Vagina (tissue), 2 donors: ENCODE results near the gene MDC1. TPM values are rescaled to one million over a fixed set of nuclear protein-coding genes. Genes with fewer than 3 reads are reported as not detected.
A peak's percentile ranks its signal among the peaks of the same experiment; 100 is the strongest.
"Not testable (repeated sequence)": the region's sequence is repeated elsewhere in the genome, so short reads cannot be mapped to it uniquely, and the experiment has no call there.

Experiments
- DNase-seq, 2 donors: peaks; one replicate each; pipeline ENCODE4 v3.0.0-alpha.2; 2017; ENCODE audit errors: extremely low spot score in 2 of 2
- H3K27ac ChIP-seq: fragments of 200-600 bp; sonication (generic); one replicate; pipeline ENCODE4 v1.5.1; 2019
- H3K27me3 ChIP-seq: fragments of 200-600 bp; sonication (generic); one replicate; pipeline ENCODE4 v1.5.1; 2019
- H3K36me3 ChIP-seq, 2 donors: fragments of 200-600 bp; sonication (generic); one replicate each; pipeline ENCODE4 v1.5.1; 2017 to 2019
- H3K4me1 ChIP-seq: fragments of 200-600 bp; sonication (generic); one replicate; pipeline ENCODE4 v1.5.1; 2019
- H3K4me3 ChIP-seq, 2 donors: fragments of 200-600 bp; sonication (generic); 1 replicate in 1 of 2; 2 replicates in 1 of 2; pipeline ENCODE4 v1.5.1; 2016 to 2019
- H3K9me3 ChIP-seq: fragments of 200-600 bp; sonication (generic); one replicate; pipeline ENCODE4 v1.5.1; 2019
- CTCF ChIP-seq, 3 experiments: fragments of 450-650 bp in 2 of 3; fragments of 200-600 bp in 1 of 3; sonication (generic) in 1 of 3; IDR thresholded peaks; one replicate each; pipeline ENCODE4 v1.5.1; 2017 to 2019; ENCODE audit warnings: antibody characterized with exemption in 3 of 3, mild to moderate bottlenecking in 2 of 3, moderate library complexity in 2 of 3
- POLR2A ChIP-seq, 2 donors: fragments of 450-650 bp; IDR thresholded peaks; one replicate each; pipeline ENCODE4 v1.6.1; 2017; ENCODE audit warnings: antibody characterized with exemption in 2 of 2, mild to moderate bottlenecking in 2 of 2, moderate library complexity in 2 of 2
- POLR2AphosphoS5 ChIP-seq, 2 donors: sonication (generic); formaldehyde crosslinking; IDR thresholded peaks; one replicate each; pipeline ENCODE4 v1.9.0; 2017; ENCODE audit warnings: antibody characterized with exemption in 2 of 2, mild to moderate bottlenecking in 2 of 2, low read depth in 1 of 2; ENCODE audit not compliant: insufficient read depth in 1 of 2
- intact Hi-C: fragments of 100-400 bp; cut with DNase I; formaldehyde crosslinking; loops from one replicate; pipeline ENCODE4 v1.15.1; 2023
- total RNA-seq: library from RNA; depleted of rRNA; stranded (reverse); fragments of >200 nt; gene quantifications from one replicate; pipeline ENCODE4 v1.2.3, GENCODE V29; 2016

Gene MDC1
- total RNA-seq, 1 donor from 2014 or later = 12.3 TPM

- DNase-seq = peak in 1 of 2 donors; percentile 95
- no peaks in the 10 kb centered on the region for H3K9me3 ChIP-seq
- TF ChIP-seq POLR2A (IDR thresholded peaks at IDR 0.05) = no peak
- peak; percentile 87 to 100 for TF ChIP-seq POLR2AphosphoS5 (IDR thresholded peaks at IDR 0.05; ENCODE audit: insufficient read depth in 1 of 2, low read depth in 1 of 2)
- TF ChIP-seq CTCF (IDR thresholded peaks at IDR 0.05) = peak; percentile 78 to 86 (median 84)
- H3K27me3 ChIP-seq = no peaks in the 10 kb centered on the region
- H3K36me3 ChIP-seq = peaks cover 0 to 50% of the 10 kb centered on the region in 2 donors
- H3K4me1 ChIP-seq = peaks cover 20% of the 10 kb centered on the region
- intact Hi-C loops = no loop called here
- peak within 1 kb of the TSS; percentile 75 for H3K27ac ChIP-seq
- H3K4me3 ChIP-seq = peak within 1 kb of the TSS; percentile 77 to 80
Measured at GRCh38 chr6:30672445-30673253, 44.4 kb downstream of the MDC1 start, which contains the start of gene DHX16. TSS of gene DHX16 (minus strand) at chr6:30673006. CDS start at chr6:30672841, 165 bp downstream.

- TF ChIP-seq CTCF (IDR thresholded peaks at IDR 0.05) (no peak), POLR2A (IDR thresholded peaks at IDR 0.05) (no peak), POLR2AphosphoS5 (IDR thresholded peaks at IDR 0.05; ENCODE audit: insufficient read depth in 1 of 2, low read depth in 1 of 2) (no peak)
- intact Hi-C loops = no loop called here
- H3K4me3 ChIP-seq = no peak overlapping the region
- peaks cover 0 to 41% of the 10 kb centered on the region in 2 donors for H3K36me3 ChIP-seq
- no peaks in the 10 kb centered on the region for H3K27me3 ChIP-seq
- no peaks in the 10 kb centered on the region for H3K9me3 ChIP-seq
- no peak overlapping the region for H3K27ac ChIP-seq
- no peak for DNase-seq
- H3K4me1 ChIP-seq = peaks cover 20% of the 10 kb centered on the region
Measured at GRCh38 chr6:30670760-30671527, 46.1 kb downstream of the MDC1 start.

- intact Hi-C loops, H3K27ac ChIP-seq, H3K4me3 ChIP-seq, DNase-seq, H3K27me3 ChIP-seq, H3K9me3 ChIP-seq, H3K4me1 ChIP-seq: not testable (repeated sequence)
- peaks cover 0 to 85% of the 10 kb centered on the region in 2 donors for H3K36me3 ChIP-seq
Measured at GRCh38 chr6:30666300-30666699, 50.8 kb downstream of the MDC1 start.

GRCh38 chr6:30664994-30665767, 51.9 kb downstream of the MDC1 start:
- H3K27me3 ChIP-seq = no peaks in the 10 kb centered on the region
- H3K9me3 ChIP-seq = no peaks in the 10 kb centered on the region
- peaks cover 0 to 78% of the 10 kb centered on the region in 2 donors for H3K36me3 ChIP-seq
- no peaks in the 10 kb centered on the region for H3K4me1 ChIP-seq
- no peak overlapping the region for H3K4me3 ChIP-seq
- no peak overlapping the region for H3K27ac ChIP-seq
- DNase-seq = no peak
- no peak for TF ChIP-seq POLR2AphosphoS5 (IDR thresholded peaks at IDR 0.05; ENCODE audit: insufficient read depth in 1 of 2, low read depth in 1 of 2)
- no peak for TF ChIP-seq CTCF (IDR thresholded peaks at IDR 0.05)
- TF ChIP-seq POLR2A (IDR thresholded peaks at IDR 0.05) = no peak
- intact Hi-C loops = no loop called here

- H3K27me3 ChIP-seq, H3K4me1 ChIP-seq, H3K27ac ChIP-seq, H3K4me3 ChIP-seq, H3K9me3 ChIP-seq, DNase-seq, intact Hi-C loops: not testable (repeated sequence)
- peaks cover 0 to 88% of the 10 kb centered on the region in 2 donors for H3K36me3 ChIP-seq
Measured at GRCh38 chr6:30657922-30658321, 59.2 kb downstream of the MDC1 start.
